ENCODE results near the gene MIF.
"Not testable (repeated sequence)": the region's sequence is repeated elsewhere in the genome, so short reads cannot be mapped to it uniquely, and the experiment has no call there.

Gene MIF

GRCh38 chr22:23903328-23903971 is 9.3 kb downstream of the MIF start:
- DNase-seq (ENCODE audit: low spot score) = no peak

- DNase-seq (ENCODE audit: low spot score) = no peak
Measured at GRCh38 chr22:23904573-23905254, 10.5 kb downstream of the MIF start.

GRCh38 chr22:23906641-23907040 is 12.5 kb downstream of the MIF start:
- DNase-seq (ENCODE audit: low spot score) = no peak

- not testable (repeated sequence) for DNase-seq (ENCODE audit: low spot score)
Measured at GRCh38 chr22:23907423-23907822, 13.2 kb downstream of the MIF start.

- no peak for DNase-seq (ENCODE audit: low spot score)
Measured at GRCh38 chr22:23908587-23909205, 14.5 kb downstream of the MIF start.

GRCh38 chr22:23909296-23909898 is 15.2 kb downstream of the MIF start:
- no peak for DNase-seq (ENCODE audit: low spot score)

- DNase-seq (ENCODE audit: low spot score) = no peak
Measured at GRCh38 chr22:23910496-23911190, 16.5 kb downstream of the MIF start.

- DNase-seq (ENCODE audit: low spot score) = no peak
Measured at GRCh38 chr22:23911318-23911980, 17.3 kb downstream of the MIF start.

GRCh38 chr22:23912293-23912903 is 18.2 kb downstream of the MIF start:
- no peak for DNase-seq (ENCODE audit: low spot score)

- DNase-seq (ENCODE audit: low spot score) = no peak
Measured at GRCh38 chr22:23913306-23913660, 19.1 kb downstream of the MIF start.

- peak; percentile 98 for DNase-seq (ENCODE audit: low spot score)
Measured at GRCh38 chr22:23913661-23914353, 19.6 kb downstream of the MIF start.

- no peak for DNase-seq (ENCODE audit: low spot score)
Measured at GRCh38 chr22:23915290-23915689, 21.1 kb downstream of the MIF start.

GRCh38 chr22:23920267-23920611 is 26.1 kb downstream of the MIF start:
- not testable (repeated sequence) for DNase-seq (ENCODE audit: low spot score)

- not testable (repeated sequence) for DNase-seq (ENCODE audit: low spot score)
Measured at GRCh38 chr22:23921586-23922201, 27.5 kb downstream of the MIF start.

- no peak for DNase-seq (ENCODE audit: low spot score)
Measured at GRCh38 chr22:23922921-23923320, 28.7 kb downstream of the MIF start.

GRCh38 chr22:23925020-23925606 is 30.9 kb downstream of the MIF start:
- DNase-seq (ENCODE audit: low spot score) = no peak

GRCh38 chr22:23926561-23926960 is 32.4 kb downstream of the MIF start:
- DNase-seq (ENCODE audit: low spot score) = no peak

GRCh38 chr22:23938328-23939016 is 44.3 kb downstream of the MIF start:
- no peak for DNase-seq (ENCODE audit: low spot score)

- DNase-seq (ENCODE audit: low spot score) = no peak
Measured at GRCh38 chr22:23939017-23939357, 44.8 kb downstream of the MIF start.

GRCh38 chr22:23940166-23940565 is 46.0 kb downstream of the MIF start:
- DNase-seq (ENCODE audit: low spot score) = not testable (repeated sequence)

All from CD4-positive, alpha-beta T cell treated with Interleukin-15 for 4 hours (primary cell).